DMS153 treated with DMSO at 0.1 percent for 48 hours (cell line): Measurements from ENCODE around the gene COL5A1.

Source experiments
- DNase-seq: peaks from one replicate; lab custom pipeline; 2025; ENCODE audit not compliant: unreplicated experiment; lab: John Stamatoyannopoulos, UW

The COL5A1 gene

GRCh38 chr9:134759913-134760312, 118.3 kb downstream of the COL5A1 start:
- no peak for DNase-seq

GRCh38 chr9:134760750-134761420, 119.3 kb downstream of the COL5A1 start:
- DNase-seq: no peak

- DNase-seq: no peak
Measured at GRCh38 chr9:134764473-134765269, 123.1 kb downstream of the COL5A1 start.

GRCh38 chr9:134765785-134766184, 124.2 kb downstream of the COL5A1 start:
- no peak for DNase-seq

- DNase-seq: no peak
Measured at GRCh38 chr9:134766587-134766986, 125.0 kb downstream of the COL5A1 start.

GRCh38 chr9:134768332-134768708, 126.7 kb downstream of the COL5A1 start:
- DNase-seq: no peak

GRCh38 chr9:134768709-134769351, 127.2 kb downstream of the COL5A1 start:
- DNase-seq: no peak

- no peak for DNase-seq
Measured at GRCh38 chr9:134770972-134771971, 129.7 kb downstream of the COL5A1 start.

GRCh38 chr9:134772331-134772730, 130.7 kb downstream of the COL5A1 start:
- DNase-seq: no peak

GRCh38 chr9:134773842-134774241, 132.2 kb downstream of the COL5A1 start:
- no peak for DNase-seq

GRCh38 chr9:134774410-134774809, 132.8 kb downstream of the COL5A1 start:
- no peak for DNase-seq

GRCh38 chr9:134775081-134775951, 133.7 kb downstream of the COL5A1 start:
- DNase-seq: no peak

- DNase-seq: no peak
Measured at GRCh38 chr9:134776080-134776796, 134.6 kb downstream of the COL5A1 start.

- DNase-seq: no peak
Measured at GRCh38 chr9:134777153-134777552, 135.6 kb downstream of the COL5A1 start.

- no peak for DNase-seq
Measured at GRCh38 chr9:134778156-134778555, 136.6 kb downstream of the COL5A1 start.

- DNase-seq: peak; percentile 24
Measured at GRCh38 chr9:134778841-134779411, 137.3 kb downstream of the COL5A1 start.

GRCh38 chr9:134779640-134780039, 138.0 kb downstream of the COL5A1 start:
- DNase-seq: no peak

- no peak for DNase-seq
Measured at GRCh38 chr9:134781591-134782302, 140.1 kb downstream of the COL5A1 start.
